ENCODE measurements around the gene GALNT13. TPM values are rescaled to one million over a fixed set of nuclear protein-coding genes. Genes with fewer than 3 reads are reported as not detected.

GALNT13 gene
- total RNA-seq, 1 experiment from 2014 or later, result not detected

DNA sequence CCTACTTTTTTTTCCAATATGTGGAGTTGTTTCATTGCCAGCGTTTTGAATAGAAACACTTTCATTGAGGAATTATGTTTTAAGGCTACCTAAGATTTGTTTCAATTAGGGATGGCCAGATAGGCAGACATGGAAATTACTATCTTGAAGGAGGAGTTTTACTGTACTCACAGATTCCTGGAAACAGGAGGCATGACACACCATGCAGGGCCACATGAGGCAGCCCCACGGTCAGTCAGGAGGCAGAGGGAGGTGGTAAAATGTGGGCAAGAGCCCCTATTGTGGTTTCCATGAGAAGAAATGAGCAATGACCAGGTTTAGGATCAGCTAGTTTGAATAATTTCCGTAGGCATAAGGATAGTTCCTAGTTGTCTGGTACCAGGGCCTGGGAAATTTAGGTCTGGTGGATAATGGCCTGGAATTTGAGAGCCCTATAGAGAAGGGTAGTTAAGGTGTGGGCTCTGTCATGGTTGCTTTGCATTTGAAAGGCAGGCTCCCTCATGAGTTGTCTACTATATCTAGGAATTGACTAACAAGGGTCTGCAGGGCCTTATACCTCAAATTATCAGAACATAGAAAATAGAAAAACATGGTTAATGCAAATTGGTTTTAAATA, 466.7 kb downstream of the GALNT13 start:
- in situ Hi-C loops (cut with HindIII; ENCODE audit: low pct_unique_long_range_greater_than_20kb, low sequenced_read_pairs), result no loop called here
- DNase-seq (ENCODE audit: low read depth), result no peak

DNA sequence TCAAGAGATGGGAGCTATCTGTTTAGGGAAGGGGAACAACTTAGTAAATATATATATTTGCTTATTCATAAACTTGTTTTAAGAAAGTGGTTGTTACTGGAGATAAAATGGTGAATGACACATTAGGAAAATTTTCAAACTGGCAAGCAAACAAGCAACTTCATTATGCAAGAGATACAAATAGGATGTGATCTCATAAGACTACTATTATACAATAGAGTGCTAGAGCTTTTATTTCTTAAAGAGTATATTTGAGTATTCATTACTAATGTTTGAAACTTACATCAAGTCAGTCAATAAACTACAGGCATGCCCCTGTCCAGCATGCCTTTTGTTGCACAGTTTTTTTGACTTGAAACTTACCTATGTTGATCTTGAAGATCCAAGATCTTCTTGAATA, 471.6 kb downstream of the GALNT13 start:
- in situ Hi-C loops (cut with HindIII; ENCODE audit: low pct_unique_long_range_greater_than_20kb, low sequenced_read_pairs), result no loop called here

DNA sequence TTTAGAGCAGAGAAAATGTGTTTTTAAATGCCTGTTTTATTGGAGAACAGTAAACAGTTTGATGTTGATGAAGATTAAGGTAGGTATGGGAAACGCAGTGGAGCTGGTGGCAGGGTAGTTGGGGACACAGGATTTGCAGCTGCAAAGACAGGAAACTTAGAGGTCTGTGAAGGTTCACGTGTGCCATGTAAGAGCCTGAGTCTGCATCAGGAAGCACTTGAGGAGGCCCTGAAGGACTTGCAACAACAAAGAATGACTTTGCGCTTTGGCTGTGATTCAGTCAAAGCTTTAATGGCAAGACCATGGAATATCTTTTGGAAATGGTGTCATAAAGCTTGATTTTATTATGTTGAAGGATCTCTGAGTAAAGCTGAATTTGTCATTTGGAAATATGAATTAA, 479.2 kb downstream of the GALNT13 start:
- in situ Hi-C loops (cut with HindIII; ENCODE audit: low pct_unique_long_range_greater_than_20kb, low sequenced_read_pairs), result no loop called here
- no peak for DNase-seq (ENCODE audit: low read depth)

More for the DNA sequence above, 471.6 kb downstream of the GALNT13 start:
- DNase-seq (ENCODE audit: low read depth), result no peak

DNA sequence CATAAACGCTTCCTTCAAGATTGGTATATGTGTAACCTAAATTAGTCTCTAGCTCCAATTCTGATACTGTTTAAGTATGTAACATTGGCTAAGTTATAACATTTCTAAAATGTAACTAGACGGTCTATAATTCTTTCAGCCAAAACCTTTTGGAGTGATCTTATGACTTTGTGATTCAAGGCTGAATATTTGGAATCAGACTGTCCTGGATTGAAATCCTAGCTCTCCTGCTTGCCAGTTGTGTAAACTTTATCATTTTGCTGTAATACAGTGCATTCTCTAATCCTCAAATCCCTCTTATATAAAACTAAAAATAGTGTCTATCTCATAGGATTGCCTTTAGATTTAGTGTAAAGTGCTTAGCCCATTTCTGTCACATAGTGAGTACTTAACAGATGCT, 489.6 kb downstream of the GALNT13 start:
- in situ Hi-C loops (cut with HindIII; ENCODE audit: low pct_unique_long_range_greater_than_20kb, low sequenced_read_pairs), result no loop called here
- no peak for DNase-seq (ENCODE audit: low read depth)

DNA sequence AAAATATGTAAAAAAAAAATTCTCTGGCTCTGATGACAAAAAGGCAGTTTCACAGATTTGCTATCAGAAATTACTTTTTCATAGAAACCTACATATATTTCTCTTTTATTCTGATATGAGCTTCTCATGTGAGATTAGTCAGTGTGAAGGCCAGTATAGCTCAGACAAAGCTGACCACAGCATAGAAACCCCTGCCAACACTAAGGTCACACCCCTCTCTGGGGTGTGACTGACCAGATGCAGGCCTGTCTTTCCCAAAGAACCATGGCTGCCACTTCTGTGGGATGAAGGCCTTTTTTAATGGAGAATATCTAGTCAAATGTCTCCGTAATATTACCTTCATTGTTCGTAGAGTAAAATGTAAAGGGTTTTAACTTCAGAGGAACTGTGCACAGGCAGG, 496.4 kb downstream of the GALNT13 start:
- DNase-seq (ENCODE audit: low read depth), result no peak
- in situ Hi-C loops (cut with HindIII; ENCODE audit: low pct_unique_long_range_greater_than_20kb, low sequenced_read_pairs), result no loop called here

DNA sequence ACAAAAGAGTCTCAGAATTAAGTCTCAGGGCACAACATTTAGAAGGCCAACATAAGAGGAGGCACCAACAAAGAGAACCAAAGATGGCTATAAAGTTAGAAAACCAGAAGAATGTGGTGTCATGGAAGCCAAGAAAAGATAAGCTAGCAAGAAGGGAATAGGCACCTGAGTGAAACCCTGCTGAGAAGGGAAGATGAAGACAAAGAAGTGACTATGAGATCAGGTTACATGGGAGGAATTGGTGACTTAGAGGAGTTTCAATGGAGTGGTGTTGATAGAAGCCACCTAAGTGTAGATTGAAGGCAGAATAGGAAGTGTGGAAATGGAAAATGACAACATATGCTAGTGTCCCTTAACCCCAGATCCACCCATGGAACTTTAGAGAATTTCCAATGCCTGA, 499.2 kb downstream of the GALNT13 start:
- no peak for DNase-seq (ENCODE audit: low read depth)
- in situ Hi-C loops (cut with HindIII; ENCODE audit: low pct_unique_long_range_greater_than_20kb, low sequenced_read_pairs), result no loop called here

DNA sequence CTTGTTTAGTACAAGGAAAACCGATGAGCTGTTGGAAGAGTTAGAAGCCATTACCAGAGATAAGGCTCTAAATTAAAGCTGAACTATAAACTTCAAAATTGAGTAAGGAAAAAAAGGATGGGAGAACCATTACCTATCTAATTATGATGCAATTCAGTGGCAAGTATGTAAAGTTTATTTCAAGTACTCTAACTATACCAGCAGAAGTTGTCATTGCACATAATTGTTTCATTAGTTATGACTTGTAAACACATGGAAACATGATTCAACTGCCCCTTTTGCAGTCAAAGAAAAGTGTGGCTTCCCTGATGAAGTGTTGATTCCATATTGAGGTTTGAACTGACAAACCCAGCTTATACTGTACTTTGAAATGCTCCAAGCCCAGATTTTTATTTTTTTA, 502.7 kb downstream of the GALNT13 start:
- DNase-seq (ENCODE audit: low read depth), result no peak
- in situ Hi-C loops (cut with HindIII; ENCODE audit: low pct_unique_long_range_greater_than_20kb, low sequenced_read_pairs), result no loop called here

DNA sequence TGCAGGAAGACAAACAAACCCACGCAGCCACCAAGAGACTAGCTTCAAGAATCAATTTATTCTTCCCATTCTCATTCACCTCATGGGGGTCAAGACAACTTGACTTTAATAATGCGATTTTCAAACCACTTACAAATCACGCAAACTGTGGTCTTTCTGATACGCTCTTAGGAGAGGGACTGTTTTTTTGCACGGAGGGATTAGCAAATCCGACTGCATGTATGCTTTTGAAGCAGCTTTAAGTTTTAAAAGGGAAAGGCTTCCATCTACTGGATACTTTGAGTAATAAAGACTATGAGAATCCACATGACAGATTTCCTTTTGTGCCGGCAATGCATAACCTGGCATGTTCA, 503.8 kb downstream of the GALNT13 start:
- in situ Hi-C loops (cut with HindIII; ENCODE audit: low pct_unique_long_range_greater_than_20kb, low sequenced_read_pairs), result no loop called here
- peak; percentile 5 for DNase-seq (ENCODE audit: low read depth)

DNA sequence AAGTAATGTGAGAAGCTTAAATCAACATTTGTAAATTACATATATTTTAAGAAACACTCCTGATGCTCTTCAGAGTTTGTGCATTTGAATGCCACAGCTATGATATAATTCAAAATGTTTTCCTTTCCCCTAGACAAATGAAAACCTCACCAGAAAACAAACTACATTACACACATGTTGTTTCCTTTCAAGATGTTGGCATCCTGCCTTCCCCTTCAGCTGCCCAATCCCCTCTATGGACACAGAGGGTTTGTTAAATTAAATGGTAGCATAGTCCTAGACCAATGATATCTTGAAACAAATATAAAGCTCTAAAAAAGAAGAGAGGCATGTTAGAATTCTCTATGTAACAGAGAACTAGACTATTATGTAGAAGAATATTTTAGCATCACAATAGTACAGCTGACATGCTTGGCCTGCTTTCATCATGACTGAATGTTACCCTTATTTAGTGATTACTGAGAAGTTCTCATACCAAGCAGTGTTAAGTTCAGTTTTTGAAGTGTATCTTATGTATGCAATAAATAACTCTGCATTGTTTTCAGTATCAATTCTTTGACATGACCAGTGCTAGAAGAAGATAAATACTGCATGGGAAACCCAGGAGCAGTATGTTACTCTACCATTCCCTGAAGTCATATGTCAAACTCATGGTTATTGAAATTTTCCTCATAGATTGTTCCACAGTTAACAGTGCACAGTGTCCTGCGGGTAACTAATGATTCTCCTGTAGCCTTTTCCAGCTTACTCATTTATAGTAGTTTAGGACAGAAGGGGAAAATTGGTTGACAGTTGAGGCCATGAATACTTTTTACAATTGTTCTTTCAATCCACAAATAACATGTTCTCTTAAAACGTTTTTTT, 510.4 kb downstream of the GALNT13 start:
- in situ Hi-C loops (cut with HindIII; ENCODE audit: low pct_unique_long_range_greater_than_20kb, low sequenced_read_pairs), result no loop called here
- DNase-seq (ENCODE audit: low read depth), result no peak

DNA sequence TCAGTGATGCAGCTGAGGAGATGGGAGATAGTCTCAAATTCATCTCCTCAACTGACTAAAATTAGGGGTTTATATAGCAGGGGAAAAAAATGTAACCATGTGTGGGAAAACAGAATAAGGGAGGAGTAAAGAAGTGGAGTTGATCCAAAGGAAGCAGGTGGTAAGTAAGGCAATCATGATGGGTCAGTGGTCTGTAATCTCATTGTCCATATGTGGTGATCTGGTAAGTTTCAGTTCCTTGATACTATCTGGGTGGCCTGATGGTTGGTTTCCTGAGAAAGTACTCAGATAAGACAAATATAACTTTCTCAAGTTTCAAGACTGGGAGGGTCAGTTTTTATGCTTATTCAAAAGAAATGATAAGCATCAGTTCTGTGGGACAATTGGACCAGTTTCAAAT, 514.5 kb downstream of the GALNT13 start:
- in situ Hi-C loops (cut with HindIII; ENCODE audit: low pct_unique_long_range_greater_than_20kb, low sequenced_read_pairs), result no loop called here
- no peak for DNase-seq (ENCODE audit: low read depth)

DNA sequence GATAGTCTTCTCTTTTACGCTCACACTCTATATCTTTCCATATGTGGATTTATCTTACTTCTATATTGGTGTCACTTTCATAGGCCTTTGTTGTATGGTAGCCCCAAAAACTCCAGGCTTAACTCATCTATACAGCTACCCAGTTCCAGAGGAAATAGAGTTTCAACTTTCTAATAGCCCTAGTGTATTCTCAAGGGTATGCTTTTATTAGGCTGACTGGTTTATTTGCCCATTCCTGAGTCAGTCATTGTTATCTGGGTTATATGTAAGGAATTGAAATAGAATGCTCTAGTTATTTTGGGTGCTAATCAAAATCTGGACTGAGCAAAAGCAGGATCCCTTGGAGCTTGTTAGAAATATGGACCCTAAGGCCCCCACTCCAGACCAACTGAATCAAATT, 519.3 kb downstream of the GALNT13 start:
- in situ Hi-C loops (cut with HindIII; ENCODE audit: low pct_unique_long_range_greater_than_20kb, low sequenced_read_pairs), result no loop called here
- no peak for DNase-seq (ENCODE audit: low read depth)

DNA sequence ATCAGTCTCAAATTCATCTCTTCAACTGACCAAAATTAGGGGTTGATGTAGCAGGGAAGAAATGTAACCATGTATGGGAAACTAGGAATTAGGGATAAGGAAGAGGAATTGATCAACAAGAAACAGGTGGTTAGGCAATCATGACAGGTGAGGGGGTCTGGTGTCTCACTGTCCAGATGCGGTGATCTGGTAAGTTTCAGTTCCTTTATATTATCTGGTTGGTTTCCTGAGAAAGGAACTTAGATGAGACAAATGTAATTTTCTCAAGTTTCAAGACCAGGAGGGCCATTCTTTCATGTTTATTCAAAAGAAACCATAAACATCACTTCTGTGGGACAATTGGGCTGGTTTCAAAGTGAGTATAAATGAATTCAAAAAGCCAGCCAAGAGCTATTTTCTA, 520.5 kb downstream of the GALNT13 start:
- no peak for DNase-seq (ENCODE audit: low read depth)
- in situ Hi-C loops (cut with HindIII; ENCODE audit: low pct_unique_long_range_greater_than_20kb, low sequenced_read_pairs), result no loop called here

DNA sequence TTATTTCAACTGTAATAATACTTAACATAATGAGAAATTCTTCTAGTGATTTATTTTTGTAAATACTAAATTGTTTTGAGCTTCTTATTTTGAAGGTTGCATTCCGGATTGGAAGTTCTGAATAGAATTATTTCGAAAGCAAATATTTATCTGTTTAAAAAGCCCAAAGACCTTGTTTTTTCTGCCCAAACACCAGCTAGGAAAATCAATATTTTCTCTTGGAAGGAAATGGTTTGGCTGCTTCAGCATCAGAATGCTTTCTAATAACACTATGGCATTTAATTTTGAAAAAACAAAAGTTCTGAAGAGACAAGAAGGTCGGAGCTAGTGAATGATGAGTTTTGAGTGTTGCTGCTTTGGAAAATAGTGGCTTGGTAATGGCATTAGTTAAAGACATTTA, 522.9 kb downstream of the GALNT13 start:
- in situ Hi-C loops (cut with HindIII; ENCODE audit: low pct_unique_long_range_greater_than_20kb, low sequenced_read_pairs), result no loop called here
- DNase-seq (ENCODE audit: low read depth), result no peak

DNA sequence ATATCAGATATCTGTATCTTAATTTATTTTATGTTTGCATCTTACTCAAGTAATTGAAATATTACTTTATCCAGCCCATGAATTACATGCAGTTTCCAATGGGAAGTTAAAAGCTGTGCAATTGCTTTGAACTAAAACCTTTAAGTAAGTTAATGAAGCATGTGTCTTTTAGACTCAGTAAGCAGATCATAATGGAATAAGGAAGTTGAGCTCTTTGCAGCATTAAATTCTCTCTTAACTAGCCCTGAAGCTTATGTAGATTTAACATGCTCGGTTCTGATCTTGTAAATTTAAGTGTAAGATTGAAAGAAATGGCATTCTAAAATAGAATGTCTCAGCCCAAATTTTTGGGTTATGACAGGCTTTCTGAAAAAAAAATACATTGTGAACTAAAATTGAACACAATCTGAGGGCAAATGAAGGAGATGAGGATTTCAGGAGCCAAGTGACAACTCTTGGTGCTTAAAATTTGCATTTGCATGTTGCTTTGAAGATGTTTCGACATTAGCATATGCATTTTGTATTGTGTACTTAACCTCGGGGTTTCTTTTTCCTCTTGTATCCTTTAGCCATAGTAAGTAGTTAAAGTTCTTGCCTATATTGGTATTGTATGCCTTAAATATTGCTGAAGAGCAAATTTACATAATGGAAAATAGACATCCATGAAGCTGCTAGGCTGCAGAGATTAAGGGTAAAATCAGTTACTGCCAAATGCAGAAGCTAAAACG, 529.0 kb downstream of the GALNT13 start:
- DNase-seq (ENCODE audit: low read depth), result no peak
- in situ Hi-C loops (cut with HindIII; ENCODE audit: low pct_unique_long_range_greater_than_20kb, low sequenced_read_pairs), result no loop called here

DNA sequence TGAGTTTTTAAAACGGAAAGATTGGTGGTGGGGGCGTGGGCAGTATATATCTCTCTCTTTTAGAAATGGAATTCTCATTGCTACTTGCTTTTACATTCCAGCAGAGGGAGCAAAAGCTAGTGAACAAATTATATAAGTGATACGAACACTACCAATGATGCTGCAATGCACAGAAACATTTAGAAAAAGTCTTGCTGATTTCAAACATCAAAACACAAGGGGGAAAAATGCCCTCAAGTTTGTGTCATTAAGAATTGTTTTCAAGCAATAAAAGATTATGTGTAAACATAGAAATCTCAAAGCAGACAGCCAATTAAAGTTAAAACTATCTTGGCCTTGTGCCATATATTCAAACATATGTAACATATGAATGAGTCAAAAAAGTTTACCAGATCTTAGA, 530.5 kb downstream of the GALNT13 start:
- peak; percentile 13 for DNase-seq (ENCODE audit: low read depth)
- in situ Hi-C loops (cut with HindIII; ENCODE audit: low pct_unique_long_range_greater_than_20kb, low sequenced_read_pairs), result no loop called here

DNA sequence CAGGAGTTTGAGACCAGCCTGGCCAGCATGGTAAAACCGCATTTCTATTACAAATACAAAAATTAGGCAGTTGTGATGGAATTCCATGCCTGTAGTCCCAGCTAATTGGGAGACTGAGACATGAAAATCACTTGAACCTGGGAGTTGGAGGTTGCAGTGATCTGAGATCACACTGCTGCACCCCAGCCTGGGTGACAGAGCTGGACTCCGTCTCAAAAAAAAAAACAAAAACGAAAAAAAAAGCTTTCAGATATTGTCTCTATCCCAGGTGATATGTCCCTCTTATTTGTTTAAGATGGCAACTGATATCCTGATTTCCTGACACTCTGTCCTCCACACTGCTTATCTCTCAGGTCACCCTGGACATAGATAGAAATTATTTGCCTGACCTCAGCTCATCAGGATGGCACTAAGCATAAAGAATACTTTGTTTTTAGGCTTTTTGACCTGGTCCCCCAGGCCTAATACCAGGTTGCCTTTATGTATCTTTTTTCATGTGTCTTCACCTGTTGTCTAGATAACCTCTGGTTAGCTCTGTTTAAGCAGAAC, 531.6 kb downstream of the GALNT13 start:
- in situ Hi-C loops (cut with HindIII; ENCODE audit: low pct_unique_long_range_greater_than_20kb, low sequenced_read_pairs), result no loop called here

DNA sequence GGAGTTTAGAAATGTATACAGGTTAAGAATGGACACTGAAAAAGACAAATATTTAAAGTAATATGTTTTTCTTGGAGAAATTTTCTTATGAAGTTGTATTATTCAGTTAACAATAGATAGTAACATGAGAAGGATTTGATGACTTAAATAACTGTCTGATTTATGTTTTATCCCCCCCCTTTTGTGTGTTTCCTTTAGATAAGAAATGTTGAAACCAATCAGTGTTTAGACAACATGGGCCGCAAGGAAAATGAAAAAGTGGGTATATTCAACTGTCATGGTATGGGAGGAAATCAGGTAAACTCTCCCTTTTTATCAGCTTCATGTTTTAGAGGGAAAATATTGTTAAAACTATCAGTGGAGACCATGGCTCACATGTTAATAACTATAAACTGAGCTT, 537.1 kb downstream of the GALNT13 start:
- no peak for DNase-seq (ENCODE audit: low read depth)
- in situ Hi-C loops (cut with HindIII; ENCODE audit: low pct_unique_long_range_greater_than_20kb, low sequenced_read_pairs), result no loop called here

More for the DNA sequence above, 531.6 kb downstream of the GALNT13 start:
- DNase-seq (ENCODE audit: low read depth), result no peak

DNA sequence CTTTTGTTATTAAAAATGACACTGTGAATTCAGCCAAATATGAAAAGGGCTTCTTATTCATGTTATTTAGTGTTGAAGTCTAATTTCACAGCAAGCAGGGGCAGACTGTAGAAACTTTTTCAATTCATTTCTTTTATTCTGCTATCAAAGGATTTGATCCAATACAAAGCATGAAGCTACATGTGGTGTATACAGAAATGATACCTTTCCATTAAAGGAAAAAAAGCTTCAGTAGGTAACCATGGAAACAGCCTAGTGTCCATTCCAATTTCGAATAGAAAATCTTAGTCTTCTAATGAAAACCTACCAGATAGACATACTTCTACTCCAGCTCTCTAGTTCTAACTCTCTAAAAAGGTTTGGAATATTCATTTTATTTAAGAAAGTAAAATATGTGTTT, 550.5 kb downstream of the GALNT13 start:
- in situ Hi-C loops (cut with HindIII; ENCODE audit: low pct_unique_long_range_greater_than_20kb, low sequenced_read_pairs), result no loop called here
- no peak for DNase-seq (ENCODE audit: low read depth)

DNA sequence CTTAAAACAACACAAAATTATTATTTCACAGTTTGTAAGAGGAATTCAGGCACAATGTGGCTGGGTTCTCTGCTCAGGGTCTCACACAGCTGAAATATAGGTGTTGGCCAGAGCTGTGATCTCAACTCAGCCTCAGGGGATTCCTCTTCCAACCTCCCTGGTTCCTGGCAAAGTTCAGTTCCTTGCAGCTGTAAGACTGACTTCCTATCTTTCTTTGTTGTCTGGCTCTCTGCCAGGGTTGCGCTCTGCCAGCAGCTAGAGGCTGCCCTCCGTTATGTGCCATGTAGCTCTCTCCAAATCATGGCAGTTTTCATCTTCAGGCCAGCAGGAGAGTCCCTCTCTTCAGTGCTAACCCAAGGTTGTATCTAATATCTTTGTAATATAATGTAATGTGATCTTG, 554.3 kb downstream of the GALNT13 start:
- in situ Hi-C loops (cut with HindIII; ENCODE audit: low pct_unique_long_range_greater_than_20kb, low sequenced_read_pairs), result no loop called here
- DNase-seq (ENCODE audit: low read depth), result no peak

Measured in Caki2 (cell line).